ENCODE results near the gene MDH1B.
"Not testable (repeated sequence)": the region's sequence is repeated elsewhere in the genome, so short reads cannot be mapped to it uniquely, and the experiment has no call there.

MDH1B gene

GRCh38 chr2:206765242-206766056, at the start of gene MDH1B, which contains the start of gene FASTKD2:
MDH1B (minus strand) TSS chr2:206765328; CDS start chr2:206765271, 57 bp downstream.
FASTKD2 (plus strand) TSS chr2:206765606; CDS start chr2:206766694, 1,088 bp downstream.
- in situ Hi-C loops (cut with MboI; ENCODE audit: low sequenced_read_pairs): no loop called here

GRCh38 chr2:206814498-206814897, 49.4 kb upstream of the MDH1B start:
- in situ Hi-C loops (cut with MboI; ENCODE audit: low sequenced_read_pairs): no loop called here

- in situ Hi-C loops (cut with MboI; ENCODE audit: low sequenced_read_pairs): not testable (repeated sequence)
Measured at GRCh38 chr2:206812471-206812870, 47.3 kb upstream of the MDH1B start.

DNA sequence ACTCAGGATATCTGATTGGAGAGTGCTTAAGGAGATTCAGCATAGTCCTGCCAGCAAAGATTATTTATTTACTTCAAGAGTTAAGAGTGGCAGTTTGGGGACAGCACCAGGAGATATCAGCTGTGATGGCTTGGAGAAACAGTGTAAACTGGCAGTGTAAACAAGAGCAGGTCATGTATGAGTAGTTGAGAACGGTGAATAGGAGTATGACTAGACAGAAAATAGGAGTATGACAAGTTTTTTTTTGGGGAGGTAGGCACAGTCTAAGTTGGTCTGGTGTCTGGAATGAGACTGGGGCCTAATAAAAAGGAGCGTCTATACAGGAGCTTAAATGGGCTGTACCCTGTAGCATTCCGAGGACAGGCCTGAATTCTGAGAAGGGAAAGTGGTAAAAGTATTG, 42.5 kb upstream of the MDH1B start:
- in situ Hi-C loops (cut with MboI; ENCODE audit: low sequenced_read_pairs): not testable (repeated sequence)

- in situ Hi-C loops (cut with MboI; ENCODE audit: low sequenced_read_pairs): no loop called here
Measured at GRCh38 chr2:206805887-206806607, 40.9 kb upstream of the MDH1B start.

GRCh38 chr2:206804326-206804725, 39.2 kb upstream of the MDH1B start:
- in situ Hi-C loops (cut with MboI; ENCODE audit: low sequenced_read_pairs): no loop called here

DNA sequence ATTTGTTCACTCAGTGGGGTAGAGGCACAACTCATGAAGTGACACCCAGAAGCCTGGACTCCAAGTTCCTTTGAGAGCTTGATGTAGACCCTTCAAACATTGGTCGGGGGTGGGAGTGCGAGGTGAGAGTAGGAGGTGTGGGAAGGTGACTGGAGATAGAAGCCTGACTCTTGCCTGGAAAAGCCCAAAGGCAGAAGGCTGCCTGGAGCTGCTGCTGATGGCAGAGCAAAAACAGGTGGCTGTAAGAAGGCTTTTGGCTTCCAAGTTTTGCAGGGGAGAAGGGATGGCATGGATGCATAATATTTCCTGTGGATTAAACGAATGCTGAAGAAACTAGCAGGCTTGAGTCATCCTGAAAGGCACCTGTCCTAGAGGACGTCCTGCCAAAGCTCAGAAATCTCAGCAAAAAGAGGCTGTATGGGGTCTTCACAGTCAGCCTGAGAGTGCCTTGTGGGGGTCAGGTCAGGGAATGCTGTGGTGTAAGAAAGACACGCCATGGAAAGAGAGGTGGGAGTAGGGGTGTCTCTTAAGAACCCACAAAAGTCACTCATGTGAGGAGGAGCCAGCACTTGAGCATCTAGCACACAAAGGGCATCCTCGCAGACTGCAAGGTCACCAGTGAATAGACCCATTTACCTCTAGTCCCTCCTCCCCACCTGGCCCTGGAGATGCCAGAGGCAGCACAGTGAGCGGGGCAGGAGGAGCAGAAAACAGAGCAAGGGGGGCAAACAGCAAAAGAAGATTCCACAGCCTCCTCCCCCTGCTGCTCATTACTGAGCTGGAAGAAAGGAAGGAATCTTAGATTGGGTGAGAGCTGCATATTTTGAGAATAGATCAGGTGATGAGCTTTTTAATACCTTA, 37.8 kb upstream of the MDH1B start:
- in situ Hi-C loops (cut with MboI; ENCODE audit: low sequenced_read_pairs): no loop called here

- in situ Hi-C loops (cut with MboI; ENCODE audit: low sequenced_read_pairs): no loop called here
Measured at GRCh38 chr2:206801418-206802189, 36.5 kb upstream of the MDH1B start.

GRCh38 chr2:206800506-206801417, 35.6 kb upstream of the MDH1B start:
- in situ Hi-C loops (cut with MboI; ENCODE audit: low sequenced_read_pairs): no loop called here

DNA sequence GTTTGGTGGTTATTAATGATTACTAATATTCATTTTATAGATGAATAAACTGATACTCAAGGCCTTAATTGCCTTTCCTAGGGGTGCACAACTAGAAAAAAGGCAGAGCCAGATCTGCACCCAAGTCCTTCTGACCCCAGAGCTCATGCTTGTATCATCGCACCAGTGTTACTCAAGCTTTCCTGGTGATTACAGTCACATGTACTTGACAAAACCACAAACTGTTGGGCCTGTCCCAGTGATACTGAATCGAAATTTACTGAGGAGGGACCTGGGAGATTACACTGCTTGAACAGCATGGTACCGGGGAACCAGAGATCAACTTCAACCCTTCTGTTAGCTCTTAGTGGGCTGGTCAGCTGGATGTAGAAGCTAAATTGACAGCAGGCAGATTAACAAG, 34.0 kb upstream of the MDH1B start:
- in situ Hi-C loops (cut with MboI; ENCODE audit: low sequenced_read_pairs): loop anchor here (10.0 kb wide), 1 partner anchor 676 kb away; no protein-coding TSS in a partner anchor

- in situ Hi-C loops (cut with MboI; ENCODE audit: low sequenced_read_pairs): loop anchor here (10.0 kb wide), 1 partner anchor 677 kb away; no protein-coding TSS in a partner anchor
Measured at GRCh38 chr2:206798000-206798399, 32.9 kb upstream of the MDH1B start.

- in situ Hi-C loops (cut with MboI; ENCODE audit: low sequenced_read_pairs): loop anchor here (10.0 kb wide), 1 partner anchor 677 kb away; no protein-coding TSS in a partner anchor
Measured at GRCh38 chr2:206797376-206797775, 32.2 kb upstream of the MDH1B start.

- in situ Hi-C loops (cut with MboI; ENCODE audit: low sequenced_read_pairs): loop anchor here (10.0 kb wide), 1 partner anchor 682 kb away; no protein-coding TSS in a partner anchor
Measured at GRCh38 chr2:206792645-206793044, 27.5 kb upstream of the MDH1B start.

DNA sequence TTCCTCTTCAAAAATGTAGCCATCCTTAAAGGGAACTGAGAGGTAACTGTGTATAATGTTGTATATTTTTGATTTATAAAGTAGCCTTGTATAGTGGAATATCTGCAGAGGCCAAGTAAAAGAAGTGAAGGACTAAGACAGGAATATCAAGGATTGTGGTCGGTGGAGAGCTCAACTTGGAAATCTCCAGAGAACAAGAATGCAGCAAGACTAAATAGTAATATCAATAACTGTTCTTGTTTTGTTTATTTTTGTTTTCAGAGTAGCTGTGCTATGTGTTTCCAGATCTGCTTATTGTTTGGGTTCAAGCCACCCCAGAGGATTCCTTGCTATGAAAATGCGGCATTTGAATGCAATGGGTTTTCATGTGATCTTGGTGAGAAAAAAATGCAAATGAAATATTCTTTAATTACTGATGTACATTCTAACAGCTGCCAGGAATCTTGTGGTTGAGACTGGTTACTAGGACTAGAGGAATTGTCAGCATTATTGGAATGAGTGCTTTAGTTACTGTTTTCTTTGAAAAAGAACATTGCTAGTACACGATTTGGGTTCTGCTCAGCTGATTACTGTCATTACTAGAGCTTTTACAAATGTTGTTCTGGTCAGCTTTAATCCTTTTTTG, 25.3 kb upstream of the MDH1B start:
- in situ Hi-C loops (cut with MboI; ENCODE audit: low sequenced_read_pairs): loop anchor here (10.0 kb wide), 1 partner anchor 684 kb away; no protein-coding TSS in a partner anchor

DNA sequence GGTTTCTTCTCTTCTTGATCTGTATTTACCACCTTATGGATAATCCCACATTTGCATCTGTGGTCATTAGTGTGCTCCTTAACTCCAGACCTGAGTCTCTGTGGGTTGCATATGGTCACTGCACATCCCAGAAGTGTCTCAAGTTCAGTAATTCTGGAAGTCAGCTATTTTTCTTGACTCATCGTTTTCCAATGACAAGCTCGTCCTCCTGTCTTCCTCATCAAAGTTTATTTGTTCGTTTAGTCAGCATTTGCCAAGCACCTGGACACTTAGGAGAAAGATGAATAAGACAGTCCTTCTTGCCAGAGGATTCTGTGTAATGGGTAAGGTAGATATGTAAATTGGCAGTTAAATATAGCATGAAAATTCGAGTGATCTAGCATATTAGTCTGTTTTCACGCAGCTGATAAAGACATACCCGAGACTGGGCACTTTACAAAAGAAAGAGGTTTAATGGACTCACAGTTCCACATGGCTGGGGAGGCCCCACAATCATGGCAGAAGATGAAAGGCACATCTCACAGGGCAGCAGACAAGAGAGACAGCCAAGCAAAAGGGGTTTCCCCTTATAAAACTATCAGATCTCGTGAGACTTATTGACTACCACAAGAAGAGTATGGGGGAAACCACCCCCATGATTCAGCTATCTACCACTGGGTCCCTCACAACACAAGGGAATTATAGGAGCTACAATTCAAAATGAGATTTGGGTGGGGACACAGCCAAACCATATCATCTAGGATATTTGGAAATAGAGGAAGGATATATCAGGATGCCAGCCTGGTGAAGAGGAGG, 19.6 kb upstream of the MDH1B start:
- in situ Hi-C loops (cut with MboI; ENCODE audit: low sequenced_read_pairs): no loop called here

- in situ Hi-C loops (cut with MboI; ENCODE audit: low sequenced_read_pairs): no loop called here
Measured at GRCh38 chr2:206783718-206784117, 18.6 kb upstream of the MDH1B start.

DNA sequence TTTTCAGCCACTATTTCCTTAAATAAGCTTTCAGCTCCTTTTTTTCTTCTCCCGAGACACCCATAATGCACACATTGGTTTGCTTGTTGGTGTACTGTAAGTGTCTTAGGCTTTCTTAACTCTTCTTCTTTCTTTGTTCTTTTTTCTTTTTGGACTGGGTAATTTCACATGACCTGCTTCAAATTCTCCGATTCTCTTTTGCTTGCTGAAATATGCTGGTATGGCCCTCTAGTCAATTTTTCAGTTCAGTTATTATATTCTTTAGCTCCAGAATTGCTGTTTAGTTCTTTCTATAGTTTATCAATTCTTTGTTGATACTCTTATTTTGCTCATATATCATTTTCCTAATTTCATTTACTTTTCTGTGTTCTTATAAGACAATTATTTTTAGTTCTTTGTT, 15.5 kb upstream of the MDH1B start:
- in situ Hi-C loops (cut with MboI; ENCODE audit: low sequenced_read_pairs): no loop called here

DNA sequence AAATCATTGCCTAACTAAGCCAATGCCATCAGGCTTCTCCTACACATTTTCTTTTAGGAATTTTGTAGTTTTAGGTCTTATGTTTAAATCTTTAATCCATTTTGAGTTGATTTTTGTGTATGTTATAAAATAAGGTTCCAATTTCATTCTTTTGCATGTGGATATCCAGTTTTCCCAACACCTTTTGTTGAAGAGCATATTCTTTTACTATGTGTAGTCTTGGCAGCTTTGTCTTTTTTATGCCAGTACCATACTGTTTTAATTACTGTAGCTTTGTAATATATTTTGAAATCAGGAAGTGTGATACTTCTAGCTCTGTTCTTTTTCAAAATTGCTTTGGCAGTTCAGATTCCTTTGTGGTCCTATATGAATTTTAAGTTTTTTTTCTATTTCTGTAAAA, 11.3 kb upstream of the MDH1B start:
- in situ Hi-C loops (cut with MboI; ENCODE audit: low sequenced_read_pairs): no loop called here
